HG02840 (cell line): ENCODE data around the gene KIRREL3.

ENCODE experiments used
- ATAC-seq: cut with Tn5 transposase; IDR thresholded peaks from one replicate; pipeline ENCODE4 v1.9.1; 2021; ENCODE audit warnings: mild to moderate bottlenecking, moderate library complexity, moderate number of reproducible peaks; ENCODE audit not compliant: unreplicated experiment, low FRiP score

Gene KIRREL3

GRCh38 chr11:126808836-126809235 is 191.7 kb downstream of the KIRREL3 start:
- ATAC-seq = no peak

GRCh38 chr11:126808296-126808695 is 192.3 kb downstream of the KIRREL3 start:
- ATAC-seq = no peak

DNA sequence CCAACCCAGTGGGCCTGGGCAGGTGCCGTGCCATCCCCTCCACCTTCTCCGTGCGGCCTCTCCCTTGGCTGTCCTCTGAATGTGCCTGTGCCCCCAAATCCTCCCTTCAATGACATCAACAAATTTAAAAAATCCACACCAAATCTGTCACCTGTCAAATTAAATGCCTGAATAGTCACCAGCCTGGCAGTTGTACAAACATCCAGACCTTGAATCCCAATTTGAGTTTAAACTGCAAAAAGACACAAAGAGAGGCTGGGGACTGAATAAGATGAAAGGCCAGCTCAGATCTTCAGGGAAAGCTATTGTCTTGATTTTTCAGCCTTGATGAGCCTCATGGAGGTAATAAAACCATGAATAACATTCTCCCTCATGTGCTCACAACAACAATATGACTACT is 194.7 kb downstream of the KIRREL3 start:
- ATAC-seq = no peak

DNA sequence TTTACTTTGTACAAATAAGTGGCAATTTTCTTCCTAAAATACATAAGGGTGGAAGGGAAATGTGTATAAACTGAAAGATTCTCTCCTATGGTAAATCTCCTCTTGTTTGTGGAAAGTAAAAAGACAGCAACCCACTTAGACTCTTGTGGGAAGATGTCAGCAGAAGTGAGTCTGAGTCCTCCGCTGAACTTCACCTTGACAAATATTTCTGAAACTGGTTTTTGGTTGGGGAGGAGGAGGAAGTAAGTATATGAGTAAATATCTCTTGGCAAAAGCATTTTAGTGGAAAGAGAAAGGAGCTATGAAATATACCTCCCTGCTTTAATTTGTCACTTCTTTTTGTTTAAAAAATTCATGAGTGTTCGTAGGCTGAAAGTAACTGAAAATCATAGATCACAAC is 196.2 kb downstream of the KIRREL3 start:
- no peak for ATAC-seq

GRCh38 chr11:126800009-126800408 is 200.6 kb downstream of the KIRREL3 start:
- no peak for ATAC-seq

DNA sequence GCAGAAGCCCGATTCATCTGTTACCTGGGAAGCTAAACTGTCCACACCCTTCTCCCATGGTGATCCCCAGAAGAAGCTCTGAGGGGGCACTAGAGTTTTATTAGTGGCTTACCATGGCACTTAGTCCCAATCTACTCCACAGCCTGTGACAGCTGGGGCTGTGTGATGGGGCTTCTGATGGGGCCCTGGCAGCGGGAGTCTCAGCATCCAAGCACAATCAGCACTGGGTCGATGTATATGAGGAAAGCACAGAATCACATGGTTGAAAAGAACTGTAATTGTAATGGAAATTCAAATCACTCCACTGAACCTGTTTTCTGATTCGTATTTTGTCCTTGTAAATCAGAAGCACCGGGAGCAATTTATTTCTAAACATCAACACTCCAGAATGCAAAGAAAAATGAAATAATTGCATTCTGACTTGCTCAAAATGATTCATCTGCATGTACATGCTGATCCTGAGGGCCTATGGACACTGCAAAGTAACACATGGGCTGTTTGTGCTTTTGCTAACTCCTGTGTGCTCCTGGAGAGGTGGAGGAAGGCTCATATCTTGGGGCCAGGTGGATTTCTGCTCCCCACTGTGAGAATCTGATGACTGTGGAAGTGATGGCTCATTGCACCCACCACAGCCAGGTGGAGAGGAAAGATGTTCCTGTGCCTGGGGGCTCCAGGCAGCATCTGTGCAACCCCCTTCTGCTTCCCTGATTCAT is 203.0 kb downstream of the KIRREL3 start:
- no peak for ATAC-seq

GRCh38 chr11:126793596-126793995 is 207.0 kb downstream of the KIRREL3 start:
- ATAC-seq = no peak

DNA sequence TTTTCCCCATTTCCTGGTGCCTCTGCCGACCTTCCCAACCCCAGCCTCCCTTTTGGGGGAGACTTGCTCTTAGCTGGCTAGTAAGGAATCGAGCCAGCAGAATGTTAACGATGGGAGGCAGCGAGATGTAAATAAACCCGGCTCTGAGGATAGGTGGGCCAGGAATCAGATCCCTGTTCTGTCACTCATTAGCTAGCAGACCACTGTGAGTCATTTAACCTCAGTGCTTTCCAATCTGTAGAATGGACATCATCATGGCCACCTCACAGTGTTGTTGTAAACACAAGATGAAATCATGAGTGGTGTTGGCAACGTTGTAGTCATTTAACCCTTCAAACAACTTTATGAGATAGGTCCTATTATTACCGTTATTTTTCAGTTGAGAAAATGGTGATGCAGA is 208.6 kb downstream of the KIRREL3 start:
- ATAC-seq = no peak

GRCh38 chr11:126791446-126791845 is 209.1 kb downstream of the KIRREL3 start:
- no peak for ATAC-seq

DNA sequence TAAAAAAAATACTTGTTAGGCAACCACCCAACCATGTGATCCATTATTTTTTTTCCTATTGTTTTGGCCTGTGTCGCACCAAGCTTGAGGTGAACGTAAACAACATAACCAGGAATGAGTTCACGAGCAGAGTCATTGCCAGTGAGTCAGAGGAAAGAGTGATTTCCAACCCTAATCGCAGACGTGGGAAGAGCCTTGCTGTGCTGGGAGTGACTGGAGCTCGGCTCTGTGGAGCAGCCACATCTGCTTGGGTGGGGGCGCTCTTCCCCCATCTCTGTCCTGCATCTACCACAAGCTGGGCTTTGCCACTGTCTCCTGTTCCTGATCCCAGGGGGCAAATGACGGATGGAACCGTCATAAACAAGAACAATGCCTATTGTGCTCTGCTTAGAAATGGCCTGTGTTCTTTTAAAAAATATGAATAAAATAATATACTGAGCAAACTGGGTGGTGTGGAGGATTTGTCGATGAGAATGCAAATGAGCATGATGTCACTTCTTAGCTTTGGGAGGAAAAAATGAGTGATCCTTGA is 210.0 kb downstream of the KIRREL3 start:
- ATAC-seq = no peak

DNA sequence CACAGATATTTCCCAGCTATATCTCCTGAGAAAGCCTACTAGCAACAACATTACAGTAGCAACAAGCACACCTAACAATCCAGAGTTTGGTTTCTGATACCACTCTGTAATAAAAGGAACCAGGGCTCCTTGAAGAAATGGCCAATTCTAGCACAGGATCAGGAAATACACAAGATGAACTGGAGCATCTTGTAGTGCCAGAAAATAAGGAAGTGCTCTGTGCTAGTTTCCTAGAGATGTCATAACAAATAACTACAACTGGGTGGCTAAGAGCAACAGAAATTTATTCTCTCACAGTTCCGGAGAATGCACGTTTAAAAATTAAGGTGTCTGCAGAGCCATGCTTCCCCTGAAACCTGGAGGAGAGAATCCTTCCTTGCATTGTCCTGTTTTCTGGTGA is 217.8 kb downstream of the KIRREL3 start:
- ATAC-seq = no peak

DNA sequence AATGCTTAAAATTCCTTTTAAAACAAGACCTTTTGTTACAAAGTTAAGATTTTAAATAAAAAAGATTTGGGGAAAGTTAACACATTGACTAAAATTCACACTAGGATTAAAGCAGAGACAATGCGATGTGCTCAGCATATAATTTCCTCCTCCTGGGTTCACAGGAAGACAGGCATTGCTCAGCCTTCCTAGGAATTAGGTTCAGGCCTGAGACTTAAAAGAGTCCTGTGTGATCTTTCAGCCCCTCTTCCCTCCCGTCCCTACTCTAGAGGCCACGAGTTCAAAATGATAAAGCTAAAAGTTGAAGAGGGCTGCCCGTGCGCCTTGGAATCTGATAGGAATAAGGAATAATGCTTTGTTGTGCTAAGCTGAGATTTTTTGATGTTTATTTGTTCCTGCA is 218.6 kb downstream of the KIRREL3 start:
- no peak for ATAC-seq

DNA sequence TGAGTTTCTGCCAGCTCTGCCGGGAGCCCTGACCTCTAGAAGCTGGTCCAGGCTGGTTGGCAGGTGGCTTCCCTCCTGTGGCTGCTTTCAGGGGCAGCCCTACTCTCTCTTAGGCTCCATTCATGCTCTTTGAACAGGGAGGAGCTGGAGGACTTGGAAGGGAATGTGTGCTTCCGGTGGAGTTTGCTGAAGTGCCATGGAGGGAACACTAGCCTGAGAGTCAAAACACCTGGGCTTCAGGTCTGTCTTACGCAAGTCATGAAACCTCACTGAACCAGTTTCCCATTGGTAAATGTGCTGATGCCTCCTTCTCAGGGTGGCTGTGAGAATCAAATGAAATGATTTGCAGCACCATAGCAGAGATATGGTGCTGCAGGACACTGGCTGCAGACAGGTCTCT is 224.5 kb downstream of the KIRREL3 start:
- ATAC-seq = no peak

DNA sequence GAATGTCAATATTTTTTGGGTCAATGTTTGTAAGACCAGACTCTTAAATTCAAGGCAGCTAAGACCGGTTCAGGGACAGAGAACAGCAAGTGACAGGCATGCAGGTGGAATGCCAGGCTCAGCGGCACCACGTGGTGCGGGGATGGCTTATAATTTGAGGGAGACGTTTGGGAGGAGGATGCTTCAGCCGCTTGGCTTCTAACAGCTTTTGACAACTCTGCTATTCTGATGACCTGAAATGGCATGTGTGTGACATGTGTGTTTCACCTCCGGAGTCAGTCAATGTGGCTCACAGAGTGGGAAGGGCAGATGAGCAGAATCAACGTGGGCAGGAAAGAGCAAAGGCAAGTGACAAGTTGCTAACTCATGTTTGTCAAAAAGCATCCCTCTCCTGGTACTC is 228.3 kb downstream of the KIRREL3 start:
- no peak for ATAC-seq

DNA sequence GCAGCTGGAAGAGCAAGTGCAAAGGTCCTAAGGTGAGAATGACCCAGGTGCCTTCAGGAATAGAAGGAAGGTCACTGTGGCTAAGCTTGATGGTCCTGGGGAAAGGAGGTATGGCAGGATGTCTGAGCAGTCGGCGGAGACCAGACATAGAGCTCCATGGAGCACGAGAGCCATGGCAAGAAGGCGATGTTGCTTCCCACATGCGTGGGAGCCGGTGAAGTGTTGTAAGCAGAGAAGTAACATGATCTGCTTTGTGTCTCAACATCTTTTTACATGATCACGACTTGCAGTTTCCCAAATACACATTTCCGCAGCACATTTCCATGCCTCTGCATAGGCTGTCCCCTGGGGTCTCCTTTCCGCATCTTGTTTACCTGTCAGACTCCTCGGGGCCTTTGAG is 231.9 kb downstream of the KIRREL3 start:
- ATAC-seq = no peak

DNA sequence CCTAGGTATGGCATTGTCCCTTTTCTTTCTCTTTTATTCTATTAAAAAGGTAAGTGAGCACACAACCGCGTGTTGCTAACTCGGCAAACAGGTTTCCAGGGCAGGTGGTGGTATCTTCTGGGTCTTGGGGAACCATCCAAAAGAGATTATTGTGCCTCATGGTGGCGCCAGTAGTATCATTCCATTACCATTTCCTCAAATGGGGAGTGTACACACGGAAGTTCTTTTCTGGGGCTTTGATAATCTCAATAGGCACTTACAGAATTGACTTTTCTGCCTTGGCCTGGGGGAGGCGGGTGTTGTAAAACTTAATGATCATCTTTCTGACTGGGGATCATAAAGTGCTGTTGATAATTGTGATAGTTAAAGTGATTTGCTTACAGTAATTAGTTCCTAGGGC is 234.1 kb downstream of the KIRREL3 start:
- ATAC-seq = no peak

DNA sequence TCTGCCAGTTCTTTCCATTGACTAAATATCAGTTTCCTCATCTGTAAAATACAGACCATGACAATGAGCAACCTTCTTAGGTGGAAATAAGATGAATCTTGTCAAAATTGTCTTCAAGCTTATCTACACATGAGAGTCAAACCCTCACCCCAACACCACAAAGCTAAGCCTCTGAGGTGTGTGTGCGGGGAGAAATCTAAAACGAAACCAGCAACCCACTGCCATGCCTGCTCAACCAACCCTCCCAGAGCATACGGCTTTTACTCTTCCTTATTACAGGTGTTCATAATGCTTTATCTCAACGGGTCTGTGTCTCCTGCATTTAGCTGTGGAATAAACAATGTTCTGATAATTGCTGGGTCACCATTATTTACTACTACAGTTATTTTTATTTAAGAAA is 235.4 kb downstream of the KIRREL3 start:
- no peak for ATAC-seq

DNA sequence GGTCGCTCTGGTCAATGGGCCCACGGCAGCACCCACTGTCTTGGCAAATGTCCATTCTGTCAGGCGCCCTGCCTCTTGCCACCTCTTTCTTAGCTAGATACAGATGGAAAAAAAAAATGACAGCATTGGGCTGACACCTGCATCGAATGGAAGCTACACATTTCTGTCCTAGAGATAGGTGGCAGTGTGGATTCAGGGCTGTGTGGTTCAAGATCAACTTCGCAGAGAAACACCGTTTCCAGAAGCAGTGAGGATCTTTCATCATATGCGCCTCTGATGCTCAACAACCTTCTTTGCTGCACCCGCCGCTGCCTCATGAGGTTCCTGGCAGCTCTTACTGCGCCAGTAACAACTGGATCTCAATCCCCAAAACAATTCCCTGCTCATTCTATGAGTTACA is 236.3 kb downstream of the KIRREL3 start:
- ATAC-seq = no peak

GRCh38 chr11:126756855-126757254 is 243.7 kb downstream of the KIRREL3 start:
- ATAC-seq = no peak

DNA sequence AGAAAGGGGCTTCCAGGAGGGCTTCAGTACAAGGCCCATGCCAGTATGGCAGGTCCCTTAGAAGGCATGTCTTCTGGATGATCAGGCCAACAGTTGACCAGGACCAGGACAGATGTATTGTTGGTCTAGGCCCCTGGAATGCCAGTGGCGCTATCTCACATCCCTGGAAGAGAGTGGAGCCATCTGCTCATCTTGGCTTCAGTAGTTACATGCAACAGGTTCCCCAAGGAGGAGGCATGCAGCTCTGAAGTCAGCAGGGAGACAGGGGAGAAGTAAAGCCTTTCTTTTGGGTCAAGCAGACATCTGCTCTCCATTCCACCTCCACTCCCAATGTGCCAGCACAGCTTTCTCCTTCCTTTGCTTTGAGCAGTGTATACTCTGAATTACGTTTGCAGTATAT is 244.1 kb downstream of the KIRREL3 start:
- ATAC-seq = no peak

DNA sequence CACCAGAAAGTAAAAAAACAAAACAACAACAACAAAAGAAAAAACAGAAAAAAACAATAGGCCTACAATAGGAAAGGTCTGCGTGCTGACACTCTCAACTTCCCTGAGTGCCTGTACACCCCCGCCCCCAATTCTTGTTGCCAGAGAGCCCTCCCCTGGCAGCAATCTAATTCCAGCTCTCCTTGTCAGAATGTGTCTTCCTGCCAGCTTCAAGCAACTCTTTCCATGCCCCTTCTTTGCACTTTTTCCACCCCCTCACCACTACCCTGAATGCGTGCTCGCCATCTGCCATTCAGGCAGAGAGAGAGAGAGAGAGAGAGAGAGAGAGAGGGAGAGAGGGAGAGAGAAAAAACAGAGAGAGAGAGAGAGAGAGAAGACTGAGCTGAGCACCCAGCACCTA is 245.0 kb downstream of the KIRREL3 start:
- ATAC-seq = no peak

GRCh38 chr11:126754591-126755426 is 245.8 kb downstream of the KIRREL3 start:
- ATAC-seq = no peak
